Activated effector memory CD4-positive, alpha-beta T cell treated with Interleukin-2 at 50 U/mL for 16 hours (primary cell): Measurements from ENCODE around the gene KBTBD4.
A peak's percentile ranks its signal among the peaks of the same experiment; 100 is the strongest.
"Not testable (repeated sequence)": the region's sequence is repeated elsewhere in the genome, so short reads cannot be mapped to it uniquely, and the experiment has no call there.

Source experiments
- DNase-seq: peaks from one replicate; pipeline ENCODE4 v3.0.0-alpha.2; 2020

Gene KBTBD4

GRCh38 chr11:47589977-47590861, 11.4 kb upstream of the KBTBD4 start:
- no peak for DNase-seq

DNA sequence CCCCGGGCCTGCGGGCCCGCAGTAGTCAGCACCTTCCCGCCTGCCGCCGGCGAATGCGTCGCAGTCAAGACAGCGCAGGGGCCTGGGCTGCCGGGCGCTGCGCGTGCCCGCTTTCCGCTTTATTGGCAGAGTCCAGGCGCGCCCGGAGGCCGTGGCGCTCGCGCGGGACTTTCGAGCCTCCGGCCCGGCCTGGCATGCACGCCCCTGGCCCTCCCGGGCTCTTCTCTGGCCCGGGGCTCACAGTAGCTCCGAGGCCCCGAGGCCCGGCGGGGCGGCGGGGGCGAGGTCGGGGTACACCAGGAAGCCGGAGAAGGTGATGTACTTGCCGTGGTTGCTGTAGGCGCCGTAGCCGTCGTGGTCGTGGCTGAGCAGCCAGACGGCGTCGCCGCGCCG, 10.8 kb upstream of the KBTBD4 start:
- DNase-seq: no peak

GRCh38 chr11:47589118-47589517, 10.3 kb upstream of the KBTBD4 start:
- no peak for DNase-seq

DNA sequence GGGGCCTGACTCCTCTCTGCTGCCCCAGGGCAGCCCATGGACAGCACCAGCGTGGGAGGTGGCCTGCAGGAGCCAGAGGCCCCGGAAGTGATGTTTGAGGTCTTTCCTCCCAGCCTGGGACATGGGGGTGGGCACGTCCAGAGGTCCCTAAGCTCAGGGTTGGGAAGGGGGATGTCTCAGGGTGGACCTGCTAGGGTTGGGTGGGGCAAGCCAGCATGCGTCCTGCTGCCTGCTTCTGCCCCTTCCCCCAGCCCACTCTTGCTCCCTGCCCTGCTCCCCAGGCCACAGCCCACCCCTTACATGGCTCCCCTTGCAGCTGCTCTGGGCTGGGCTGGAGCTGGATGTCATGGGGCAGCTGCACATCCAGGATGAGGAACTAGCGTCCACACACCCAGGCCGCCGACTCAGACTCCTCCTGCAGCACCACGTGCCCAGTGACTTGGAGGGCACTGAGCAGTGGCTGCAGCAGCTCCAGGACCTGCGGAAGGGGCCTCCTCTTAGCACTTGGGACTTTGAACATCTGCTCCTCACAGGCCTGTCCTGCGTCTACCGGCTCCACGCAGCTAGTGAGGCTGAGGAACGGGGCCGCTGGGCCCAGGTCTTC, 9.1 kb upstream of the KBTBD4 start:
- no peak for DNase-seq

GRCh38 chr11:47587039-47587716, 8.4 kb upstream of the KBTBD4 start:
- no peak for DNase-seq

- DNase-seq: no peak
These were observed 7.5 kb upstream of the KBTBD4 start, which contains the start of gene FAM180B for GRCh38 chr11:47586098-47586855. Gene FAM180B, plus strand, starts transcription at chr11:47586678. Its CDS starts 91 bp downstream, at chr11:47586769.

DNA sequence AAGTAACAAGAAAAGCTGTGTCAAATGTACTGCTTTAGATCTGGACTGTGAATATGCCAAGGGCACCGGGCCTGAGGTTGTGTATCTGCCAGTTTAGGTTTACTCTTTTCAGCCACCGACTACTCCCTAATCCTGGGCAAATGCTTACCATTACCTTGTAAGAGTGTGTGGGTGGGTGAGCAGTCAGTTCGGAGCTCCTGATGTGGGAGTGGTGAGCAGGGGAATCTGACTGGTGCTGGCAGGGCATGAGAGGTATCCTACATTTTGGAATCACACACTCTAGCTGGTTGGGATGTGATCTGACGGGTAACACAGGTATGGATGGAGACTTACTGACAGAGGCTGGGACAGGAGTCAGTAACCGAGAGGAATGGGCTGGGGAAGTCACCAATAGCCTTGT, 5.1 kb upstream of the KBTBD4 start:
- DNase-seq: no peak

GRCh38 chr11:47577460-47578041, 1.2 kb downstream of the KBTBD4 start:
- DNase-seq: no peak

DNA sequence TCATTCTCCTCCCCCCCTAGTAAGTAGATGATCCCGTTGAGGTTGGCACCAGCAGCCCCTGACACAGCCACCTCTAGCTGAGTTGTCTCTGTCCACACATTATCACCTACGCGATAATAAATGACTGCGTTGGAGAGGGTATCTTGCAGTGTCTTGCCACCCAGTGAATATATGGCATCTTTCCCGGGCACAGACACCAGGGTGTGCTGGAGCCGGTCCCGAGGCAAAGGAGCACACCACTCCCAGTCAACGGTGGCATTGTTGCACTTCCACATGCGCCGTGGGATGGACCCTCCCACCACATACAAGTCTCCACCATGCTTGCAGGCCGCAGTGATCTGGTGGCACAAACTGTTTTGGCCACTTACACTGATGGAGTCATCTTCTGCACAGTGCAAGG, 5.4 kb downstream of the KBTBD4 start:
- no peak for DNase-seq

DNA sequence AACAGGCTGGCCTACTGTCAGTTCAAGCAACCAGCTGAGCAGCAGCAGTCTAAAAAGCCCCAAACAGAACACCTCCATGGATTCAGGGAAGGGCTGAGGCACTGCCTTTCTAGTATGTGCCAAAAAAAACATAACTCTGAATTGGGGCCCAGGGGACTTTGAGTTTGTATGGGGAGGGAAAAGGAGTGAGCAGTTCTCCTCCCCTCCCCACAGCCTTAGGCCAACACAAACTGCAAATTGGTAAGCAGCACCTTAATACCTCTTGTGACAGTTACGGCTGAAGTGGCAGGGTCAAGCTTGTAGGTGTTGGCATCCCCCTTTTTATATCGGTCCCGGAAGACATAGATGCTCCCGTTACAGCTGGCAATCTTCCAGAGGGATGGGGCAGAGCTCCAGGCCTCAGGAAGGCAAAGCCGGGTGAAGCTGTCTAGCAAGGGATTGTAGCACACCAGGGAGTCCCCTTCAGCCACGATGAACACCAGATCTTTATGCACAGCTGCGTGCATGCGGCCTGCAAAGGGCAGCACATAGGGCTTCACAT, 6.0 kb downstream of the KBTBD4 start:
- DNase-seq: no peak

GRCh38 chr11:47571895-47572294, 6.9 kb downstream of the KBTBD4 start:
- DNase-seq: no peak

GRCh38 chr11:47571357-47571729, 7.4 kb downstream of the KBTBD4 start:
- DNase-seq: no peak

GRCh38 chr11:47570651-47571356, 8.0 kb downstream of the KBTBD4 start:
- no peak for DNase-seq

DNA sequence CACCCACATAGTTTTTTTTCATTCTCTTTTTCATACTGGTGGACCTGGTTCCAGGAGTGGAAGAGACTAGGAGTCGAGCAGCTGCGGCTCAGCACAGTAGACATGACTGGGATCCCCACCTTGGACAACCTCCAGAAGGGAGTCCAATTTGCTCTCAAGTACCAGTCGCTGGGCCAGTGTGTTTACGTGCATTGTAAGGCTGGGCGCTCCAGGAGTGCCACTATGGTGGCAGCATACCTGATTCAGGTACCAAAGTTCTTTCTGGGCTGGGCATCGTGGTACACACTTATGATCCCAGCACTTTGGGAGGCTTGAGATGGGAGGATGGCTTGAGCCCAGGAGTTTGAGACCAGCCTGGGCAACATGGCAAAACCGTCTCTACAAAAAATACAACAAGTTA, 9.1 kb downstream of the KBTBD4 start:
- DNase-seq: no peak

GRCh38 chr11:47566149-47566698, 12.5 kb downstream of the KBTBD4 start:
- no peak for DNase-seq

- DNase-seq: peak; percentile 48
These were observed 13.2 kb downstream of the KBTBD4 start, which contains the start of gene PTPMT1 for GRCh38 chr11:47565340-47566148. Gene PTPMT1, plus strand, starts transcription at chr11:47565599. Its CDS starts 24 bp downstream, at chr11:47565623.

DNA sequence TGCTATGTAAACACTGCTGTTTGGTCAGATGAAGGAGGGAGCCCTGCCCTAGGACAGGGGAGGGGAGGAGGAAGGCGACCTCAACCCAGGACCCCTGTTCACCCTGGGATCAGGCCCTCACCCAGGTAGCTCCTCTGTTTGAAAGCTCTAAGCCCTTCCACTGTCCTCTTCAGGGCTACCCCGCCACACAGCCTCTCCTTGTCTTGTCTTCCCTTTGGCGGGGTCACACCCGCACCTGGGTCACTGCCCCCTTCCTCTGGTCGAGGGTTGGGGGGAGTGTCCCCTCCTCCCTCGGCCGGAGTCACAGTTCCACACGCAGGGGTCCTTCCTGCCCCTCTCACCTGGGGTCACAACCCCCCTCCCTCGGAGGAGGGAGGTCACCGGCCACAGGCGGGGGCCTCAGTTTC, 13.8 kb downstream of the KBTBD4 start:
- DNase-seq: no peak

- not testable (repeated sequence) for DNase-seq
These were observed 14.4 kb downstream of the KBTBD4 start for GRCh38 chr11:47564366-47564765.

DNA sequence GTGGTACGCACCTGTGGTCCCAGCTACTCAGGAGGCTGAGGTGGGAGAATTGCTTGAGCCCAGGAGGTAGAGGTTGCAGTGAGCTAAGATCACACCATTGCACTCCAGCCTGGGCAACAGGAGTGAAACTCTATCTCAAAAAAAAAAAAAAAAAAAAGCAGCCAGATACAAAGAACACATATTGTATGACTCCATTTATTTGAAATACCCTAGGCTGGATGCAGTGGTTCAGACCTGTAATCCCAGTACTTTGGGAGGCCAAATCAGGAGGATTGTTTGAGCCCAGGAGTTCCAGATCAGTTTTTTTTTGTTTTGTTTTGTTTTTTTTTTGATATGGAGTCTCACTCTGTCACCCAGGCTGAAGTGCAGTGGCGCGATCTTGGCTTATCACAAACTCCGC, 16.4 kb downstream of the KBTBD4 start:
- DNase-seq: not testable (repeated sequence)

DNA sequence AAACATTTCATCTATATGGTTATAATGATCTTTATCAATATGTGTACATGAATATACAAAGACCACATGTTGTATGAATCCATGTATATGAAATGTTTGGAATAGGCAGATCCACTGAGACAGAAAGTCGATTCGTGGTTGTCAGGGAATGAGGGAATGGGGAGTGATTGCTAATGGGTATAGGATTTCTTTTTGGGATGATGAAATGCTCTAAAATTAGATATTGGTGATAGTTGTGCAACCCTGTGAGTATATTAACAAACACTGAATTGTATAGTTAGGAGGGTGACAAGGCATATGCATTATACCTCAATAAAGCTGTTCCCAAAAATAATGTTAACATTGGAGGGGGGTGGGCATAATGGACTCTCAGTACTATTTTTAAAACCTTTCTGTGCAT, 18.3 kb downstream of the KBTBD4 start:
- DNase-seq: no peak
